GM23338 (cell line): ENCODE data around the gene OR51D1. TPM values are rescaled to one million over a fixed set of nuclear protein-coding genes. Genes with fewer than 3 reads are reported as not detected.

Experiments used
- ATAC-seq: fragments of 200-7000 bp; cut with Tn5 transposase; 3 replicates; pipeline ENCODE4 v1.9.1; 2020
- DNase-seq: peaks from one replicate; pipeline ENCODE4 v3.0.0-alpha.2; 2015; ENCODE audit warnings: low spot score
- H2AFZ ChIP-seq: fragments of 200-600 bp; sonication (generic); 2 replicates; pipeline ENCODE4 v1.8.0; 2016; ENCODE audit warnings: antibody characterized with exemption, mild to moderate bottlenecking, moderate library complexity
- H3F3A ChIP-seq: fragments of 200-600 bp; sonication (generic); replicated peaks from 2 replicates; pipeline ENCODE4 v1.8.0; 2017; ENCODE audit warnings: antibody characterized with exemption, mixed run types, low read depth
- H3K27ac ChIP-seq: fragments of 200-600 bp; sonication (generic); 2 replicates; pipeline ENCODE4 v1.6.1; 2016; ENCODE audit warnings: low read depth
- H3K27me3 ChIP-seq: fragments of 200-600 bp; sonication (generic); 2 replicates; pipeline ENCODE4 v1.8.0; 2016; ENCODE audit warnings: mild to moderate bottlenecking, mixed run types, moderate library complexity; ENCODE audit not compliant: insufficient read depth
- H3K36me3 ChIP-seq: fragments of 200-600 bp; sonication (generic); 2 replicates; pipeline ENCODE4 v1.8.0; 2016; ENCODE audit warnings: mild to moderate bottlenecking; ENCODE audit not compliant: insufficient read depth
- H3K4me1 ChIP-seq: fragments of 200-600 bp; sonication (generic); 2 replicates; pipeline ENCODE4 v1.8.0; 2016; ENCODE audit warnings: mild to moderate bottlenecking, moderate library complexity; ENCODE audit not compliant: insufficient read depth
- H3K4me2 ChIP-seq: fragments of 200-600 bp; sonication (generic); 2 replicates; pipeline ENCODE4 v1.7.1; 2017; ENCODE audit warnings: mixed run types
- H3K4me3 ChIP-seq: fragments of 200-600 bp; sonication (generic); 2 replicates; pipeline ENCODE4 v1.6.1; 2016; ENCODE audit warnings: mixed run types
- H3K79me2 ChIP-seq: fragments of 200-600 bp; sonication (generic); replicated peaks from 2 replicates; pipeline ENCODE4 v1.8.0; 2017; ENCODE audit warnings: mild to moderate bottlenecking; ENCODE audit not compliant: insufficient read depth
- H3K9me2 ChIP-seq: fragments of 200-600 bp; sonication (generic); 2 replicates; pipeline ENCODE4 v1.8.0; 2017; ENCODE audit not compliant: insufficient read depth
- H4K20me1 ChIP-seq: fragments of 200-600 bp; sonication (generic); replicated peaks from 2 replicates; pipeline ENCODE4 v1.8.0; 2017; ENCODE audit warnings: mild to moderate bottlenecking; ENCODE audit not compliant: insufficient read depth
- H3K27ac Mint-ChIP-seq: 2 replicates; pipeline ENCODE4 v1.8.0; 2020; ENCODE audit warnings: inconsistent platforms, mild to moderate bottlenecking, moderate library complexity, mixed read lengths
- H3K27me3 Mint-ChIP-seq: 3 replicates; pipeline ENCODE4 v1.8.0; 2022; ENCODE audit warnings: low read depth, mild to moderate bottlenecking, moderate library complexity, mixed read lengths, inconsistent platforms; ENCODE audit not compliant: insufficient read depth, poor library complexity
- H3K36me3 Mint-ChIP-seq: 3 replicates; pipeline ENCODE4 v1.8.0; 2021; ENCODE audit warnings: low read depth, mild to moderate bottlenecking, inconsistent platforms, moderate library complexity, mixed read lengths
- H3K4me1 Mint-ChIP-seq: 3 replicates; pipeline ENCODE4 v1.8.0; 2020; ENCODE audit warnings: mild to moderate bottlenecking, inconsistent platforms, mixed read lengths
- H3K4me3 Mint-ChIP-seq: 3 replicates; pipeline ENCODE4 v1.8.0; 2021; ENCODE audit warnings: moderate library complexity, mild to moderate bottlenecking, inconsistent platforms, mixed read lengths
- H3K9me3 Mint-ChIP-seq: 3 replicates; pipeline ENCODE4 v1.8.0; 2020; ENCODE audit warnings: moderate library complexity, mild to moderate bottlenecking, inconsistent platforms, mixed read lengths
- NANOG ChIP-seq: IDR thresholded peaks from 2 replicates; pipeline ENCODE4 v1.6.1; 2016; ENCODE audit warnings: antibody characterized with exemption, borderline replicate concordance
- POLR2AphosphoS5 ChIP-seq: IDR thresholded peaks from 2 replicates; pipeline ENCODE4 v1.6.1; 2016; ENCODE audit warnings: antibody characterized with exemption, low read depth
- ZNF114 ChIP-seq: fragments of 250-450 bp; sonication (Bioruptor Pico); IDR thresholded peaks from 2 replicates; pipeline ENCODE4 v1.5.0; 2020; ENCODE audit warnings: mild to moderate bottlenecking, moderate library complexity
- polyA plus RNA-seq: library from polyadenylated mRNA; unstranded; fragments of >200 nt; fragmentation: Nextera tagmentation; extraction: Ambion mirVana; gene quantifications from 2 replicates; pipeline ENCODE4 v1.2.1, GENCODE V29; 2016
- total RNA-seq: library from RNA; depleted of rRNA; stranded (reverse); fragments of >200 nt; shearing (Covaris generic); gene quantifications from 2 replicates; pipeline ENCODE4 v1.2.3, GENCODE V29; 2014
- TF ChIP-seq, protein P1 (sequence below): fragments of 250-450 bp; sonication (Bioruptor Pico); IDR thresholded peaks from 2 replicates; pipeline ENCODE4 v1.5.0; 2020; ENCODE audit warnings: mild to moderate bottlenecking, moderate library complexity
- TF ChIP-seq, protein P2 (sequence below): IDR thresholded peaks from one replicate; pipeline ENCODE4 v1.6.1; 2018; ENCODE audit warnings: antibody characterized with exemption; ENCODE audit not compliant: unreplicated experiment

The OR51D1 gene
- total and polyA plus RNA-seq, 2 experiments from 2014 or later, result not detected

DNA sequence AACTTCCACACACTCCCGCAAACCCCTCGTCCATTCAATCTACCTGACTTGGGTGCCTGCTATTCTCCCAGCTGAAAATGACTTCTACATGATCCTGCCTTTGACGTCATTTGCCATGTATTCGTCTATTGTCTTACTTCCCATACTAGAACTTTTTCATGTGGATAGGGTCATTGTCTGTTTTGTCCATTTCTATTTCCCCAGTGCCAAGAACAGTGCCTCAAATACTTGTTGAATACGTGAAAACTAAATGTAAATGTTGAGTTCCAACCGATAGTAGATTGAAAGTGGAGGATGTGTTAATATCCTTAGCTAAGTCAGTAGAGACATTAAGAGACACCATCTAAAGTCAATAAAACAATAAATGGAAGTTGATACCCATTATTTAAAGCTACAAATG, 30.2 kb upstream of the OR51D1 start (continued):
- TF ChIP-seq, protein P1, sequence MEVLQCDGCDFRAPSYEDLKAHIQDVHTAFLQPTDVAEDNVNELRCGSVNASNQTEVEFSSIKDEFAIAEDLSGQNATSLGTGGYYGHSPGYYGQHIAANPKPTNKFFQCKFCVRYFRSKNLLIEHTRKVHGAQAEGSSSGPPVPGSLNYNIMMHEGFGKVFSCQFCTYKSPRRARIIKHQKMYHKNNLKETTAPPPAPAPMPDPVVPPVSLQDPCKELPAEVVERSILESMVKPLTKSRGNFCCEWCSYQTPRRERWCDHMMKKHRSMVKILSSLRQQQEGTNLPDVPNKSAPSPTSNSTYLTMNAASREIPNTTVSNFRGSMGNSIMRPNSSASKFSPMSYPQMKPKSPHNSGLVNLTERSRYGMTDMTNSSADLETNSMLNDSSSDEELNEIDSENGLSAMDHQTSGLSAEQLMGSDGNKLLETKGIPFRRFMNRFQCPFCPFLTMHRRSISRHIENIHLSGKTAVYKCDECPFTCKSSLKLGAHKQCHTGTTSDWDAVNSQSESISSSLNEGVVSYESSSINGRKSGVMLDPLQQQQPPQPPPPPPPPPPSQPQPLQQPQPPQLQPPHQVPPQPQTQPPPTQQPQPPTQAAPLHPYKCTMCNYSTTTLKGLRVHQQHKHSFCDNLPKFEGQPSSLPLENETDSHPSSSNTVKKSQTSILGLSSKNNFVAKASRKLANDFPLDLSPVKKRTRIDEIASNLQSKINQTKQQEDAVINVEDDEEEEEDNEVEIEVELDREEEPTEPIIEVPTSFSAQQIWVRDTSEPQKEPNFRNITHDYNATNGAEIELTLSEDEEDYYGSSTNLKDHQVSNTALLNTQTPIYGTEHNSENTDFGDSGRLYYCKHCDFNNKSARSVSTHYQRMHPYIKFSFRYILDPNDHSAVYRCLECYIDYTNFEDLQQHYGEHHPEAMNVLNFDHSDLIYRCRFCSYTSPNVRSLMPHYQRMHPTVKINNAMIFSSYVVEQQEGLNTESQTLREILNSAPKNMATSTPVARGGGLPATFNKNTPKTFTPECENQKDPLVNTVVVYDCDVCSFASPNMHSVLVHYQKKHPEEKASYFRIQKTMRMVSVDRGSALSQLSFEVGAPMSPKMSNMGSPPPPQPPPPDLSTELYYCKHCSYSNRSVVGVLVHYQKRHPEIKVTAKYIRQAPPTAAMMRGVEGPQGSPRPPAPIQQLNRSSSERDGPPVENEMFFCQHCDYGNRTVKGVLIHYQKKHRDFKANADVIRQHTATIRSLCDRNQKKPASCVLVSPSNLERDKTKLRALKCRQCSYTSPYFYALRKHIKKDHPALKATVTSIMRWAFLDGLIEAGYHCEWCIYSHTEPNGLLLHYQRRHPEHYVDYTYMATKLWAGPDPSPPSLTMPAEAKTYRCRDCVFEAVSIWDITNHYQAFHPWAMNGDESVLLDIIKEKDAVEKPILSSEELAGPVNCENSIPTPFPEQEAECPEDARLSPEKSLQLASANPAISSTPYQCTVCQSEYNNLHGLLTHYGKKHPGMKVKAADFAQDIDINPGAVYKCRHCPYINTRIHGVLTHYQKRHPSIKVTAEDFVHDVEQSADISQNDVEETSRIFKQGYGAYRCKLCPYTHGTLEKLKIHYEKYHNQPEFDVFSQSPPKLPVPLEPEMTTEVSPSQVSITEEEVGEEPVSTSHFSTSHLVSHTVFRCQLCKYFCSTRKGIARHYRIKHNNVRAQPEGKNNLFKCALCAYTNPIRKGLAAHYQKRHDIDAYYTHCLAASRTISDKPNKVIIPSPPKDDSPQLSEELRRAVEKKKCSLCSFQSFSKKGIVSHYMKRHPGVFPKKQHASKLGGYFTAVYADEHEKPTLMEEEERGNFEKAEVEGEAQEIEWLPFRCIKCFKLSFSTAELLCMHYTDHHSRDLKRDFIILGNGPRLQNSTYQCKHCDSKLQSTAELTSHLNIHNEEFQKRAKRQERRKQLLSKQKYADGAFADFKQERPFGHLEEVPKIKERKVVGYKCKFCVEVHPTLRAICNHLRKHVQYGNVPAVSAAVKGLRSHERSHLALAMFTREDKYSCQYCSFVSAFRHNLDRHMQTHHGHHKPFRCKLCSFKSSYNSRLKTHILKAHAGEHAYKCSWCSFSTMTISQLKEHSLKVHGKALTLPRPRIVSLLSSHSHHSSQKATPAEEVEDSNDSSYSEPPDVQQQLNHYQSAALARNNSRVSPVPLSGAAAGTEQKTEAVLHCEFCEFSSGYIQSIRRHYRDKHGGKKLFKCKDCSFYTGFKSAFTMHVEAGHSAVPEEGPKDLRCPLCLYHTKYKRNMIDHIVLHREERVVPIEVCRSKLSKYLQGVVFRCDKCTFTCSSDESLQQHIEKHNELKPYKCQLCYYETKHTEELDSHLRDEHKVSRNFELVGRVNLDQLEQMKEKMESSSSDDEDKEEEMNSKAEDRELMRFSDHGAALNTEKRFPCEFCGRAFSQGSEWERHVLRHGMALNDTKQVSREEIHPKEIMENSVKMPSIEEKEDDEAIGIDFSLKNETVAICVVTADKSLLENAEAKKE (CRISPR knock-in tag), result no peak

DNA sequence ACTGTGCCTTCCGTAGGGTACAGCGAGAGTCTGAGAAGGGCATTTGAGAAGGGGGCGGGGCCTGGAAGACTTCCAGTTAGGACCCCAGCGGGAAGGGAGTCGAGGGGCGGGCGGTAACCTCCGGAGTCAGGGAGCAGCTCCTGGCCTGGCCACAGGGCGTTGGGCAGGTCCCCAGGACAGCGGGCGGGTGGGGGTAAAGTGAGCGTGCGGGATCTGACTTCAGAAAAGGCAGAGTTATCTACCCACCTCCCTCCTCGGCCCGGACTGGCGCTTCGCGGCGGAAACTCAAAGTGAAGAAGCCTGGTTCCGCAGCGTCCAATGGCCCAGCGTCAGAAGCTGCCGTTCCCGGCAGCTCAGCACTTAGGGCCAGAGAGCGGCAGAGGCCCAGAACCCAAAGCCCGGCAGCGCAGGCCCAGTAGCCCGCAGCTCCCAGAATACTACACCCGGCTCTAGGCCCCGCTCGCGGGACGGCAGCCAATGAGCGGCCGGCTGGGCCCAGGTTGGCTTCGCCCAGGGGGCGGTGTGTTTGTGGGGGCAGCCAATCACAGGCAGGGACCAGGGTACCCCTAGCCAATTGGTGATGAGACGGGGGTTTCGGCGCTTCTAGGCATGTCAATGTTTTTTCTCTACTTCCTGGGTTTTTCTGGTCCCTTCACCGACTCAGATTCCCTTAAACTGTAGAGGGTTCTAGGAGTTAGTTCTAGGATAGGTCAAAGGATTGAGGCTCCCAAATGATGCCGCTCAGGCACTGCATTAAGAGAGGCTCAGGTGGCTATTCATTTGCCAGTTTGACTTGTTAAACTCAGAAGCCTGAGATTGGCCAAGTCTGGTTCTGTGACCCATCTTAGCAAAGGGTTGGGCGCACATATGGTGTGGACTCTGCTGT, 29.3 kb upstream of the OR51D1 start, which contains the start of gene TRIM68:
Gene TRIM68 (minus strand): TSS at position 451 of the 886 bp plus-strand sequence. CDS start 2,727 bp downstream, outside the sequence.
- DNase-seq, result peak; percentile 96
- H3K36me3 Mint-ChIP-seq, result no peaks in the 10 kb centered on the region
- peak; percentile 99 for ATAC-seq
- Histone ChIP-seq H3K9me2 (peaks cover 8% of the 10 kb centered on the region; the same call in 1 of the 2 replicates), H2AFZ (peak within 1 kb of the TSS; percentile 93; the same call in 1 of the 2 replicates), H3K4me2 (peak within 1 kb of the TSS; percentile 84), H3K27ac (peak within 1 kb of the TSS; percentile 33), H3K4me1 (peaks cover 6% of the 10 kb centered on the region), H4K20me1 (no peaks in the 10 kb centered on the region), H3K36me3 (no peaks in the 10 kb centered on the region), H3K27me3 (no peaks in the 10 kb centered on the region), H3F3A (no peaks in the 10 kb centered on the region), H3K79me2 (no peaks in the 10 kb centered on the region), H3K4me3 (peak within 1 kb of the TSS; percentile 59)
- no peaks in the 10 kb centered on the region for H3K9me3 Mint-ChIP-seq
- H3K4me1 Mint-ChIP-seq, result peaks cover 6% of the 10 kb centered on the region; the same call in 2 of the 3 replicates
- H3K27ac Mint-ChIP-seq, result peak within 1 kb of the TSS; percentile 82
- peaks cover 4% of the 10 kb centered on the region for H3K27me3 Mint-ChIP-seq
- peak within 1 kb of the TSS; percentile 89 for H3K4me3 Mint-ChIP-seq
- TF ChIP-seq, protein P2, sequence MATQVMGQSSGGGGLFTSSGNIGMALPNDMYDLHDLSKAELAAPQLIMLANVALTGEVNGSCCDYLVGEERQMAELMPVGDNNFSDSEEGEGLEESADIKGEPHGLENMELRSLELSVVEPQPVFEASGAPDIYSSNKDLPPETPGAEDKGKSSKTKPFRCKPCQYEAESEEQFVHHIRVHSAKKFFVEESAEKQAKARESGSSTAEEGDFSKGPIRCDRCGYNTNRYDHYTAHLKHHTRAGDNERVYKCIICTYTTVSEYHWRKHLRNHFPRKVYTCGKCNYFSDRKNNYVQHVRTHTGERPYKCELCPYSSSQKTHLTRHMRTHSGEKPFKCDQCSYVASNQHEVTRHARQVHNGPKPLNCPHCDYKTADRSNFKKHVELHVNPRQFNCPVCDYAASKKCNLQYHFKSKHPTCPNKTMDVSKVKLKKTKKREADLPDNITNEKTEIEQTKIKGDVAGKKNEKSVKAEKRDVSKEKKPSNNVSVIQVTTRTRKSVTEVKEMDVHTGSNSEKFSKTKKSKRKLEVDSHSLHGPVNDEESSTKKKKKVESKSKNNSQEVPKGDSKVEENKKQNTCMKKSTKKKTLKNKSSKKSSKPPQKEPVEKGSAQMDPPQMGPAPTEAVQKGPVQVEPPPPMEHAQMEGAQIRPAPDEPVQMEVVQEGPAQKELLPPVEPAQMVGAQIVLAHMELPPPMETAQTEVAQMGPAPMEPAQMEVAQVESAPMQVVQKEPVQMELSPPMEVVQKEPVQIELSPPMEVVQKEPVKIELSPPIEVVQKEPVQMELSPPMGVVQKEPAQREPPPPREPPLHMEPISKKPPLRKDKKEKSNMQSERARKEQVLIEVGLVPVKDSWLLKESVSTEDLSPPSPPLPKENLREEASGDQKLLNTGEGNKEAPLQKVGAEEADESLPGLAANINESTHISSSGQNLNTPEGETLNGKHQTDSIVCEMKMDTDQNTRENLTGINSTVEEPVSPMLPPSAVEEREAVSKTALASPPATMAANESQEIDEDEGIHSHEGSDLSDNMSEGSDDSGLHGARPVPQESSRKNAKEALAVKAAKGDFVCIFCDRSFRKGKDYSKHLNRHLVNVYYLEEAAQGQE, result no peak
- no peak for TF ChIP-seq NANOG
- peak; percentile 53 for TF ChIP-seq POLR2AphosphoS5
- TF ChIP-seq ZNF114, result peak; percentile 29; the same call in 1 of the 2 replicates
